T-helper 9 cell (primary cell): ENCODE data around the gene FBP2.

ENCODE experiments used
- DNase-seq: peaks from one replicate; pipeline ENCODE4 v3.0.0-alpha.2; 2020
- total RNA-seq, 2 donors: gene quantifications; one replicate each; lab custom pipeline; 2026; lab: John Stamatoyannopoulos, UW

FBP2 gene
- 0 reads per million in 2 donors for total RNA-seq

- no peak for DNase-seq
These were observed at the start of gene FBP2 for GRCh38 chr9:94593459-94594345. FBP2 (minus strand) TSS chr9:94593824; CDS start chr9:94593726, 98 bp downstream.

- DNase-seq, result no peak
These were observed 49.6 kb upstream of the FBP2 start for GRCh38 chr9:94643176-94643575.

GRCh38 chr9:94642501-94642900, 48.9 kb upstream of the FBP2 start:
- no peak for DNase-seq

- no peak for DNase-seq
These were observed 46.4 kb upstream of the FBP2 start for GRCh38 chr9:94639999-94640376.

- peak; percentile 24 for DNase-seq
These were observed 45.7 kb upstream of the FBP2 start, which contains the start of gene FBP1 for GRCh38 chr9:94639061-94639998. FBP1 (minus strand) TSS chr9:94639518; CDS start chr9:94639310, 208 bp downstream.

- DNase-seq, result no peak
These were observed 44.9 kb upstream of the FBP2 start for GRCh38 chr9:94638335-94639060.

- no peak for DNase-seq
These were observed 39.1 kb upstream of the FBP2 start for GRCh38 chr9:94632737-94633136.

- DNase-seq, result no peak
These were observed 38.0 kb upstream of the FBP2 start for GRCh38 chr9:94631599-94631998.

- DNase-seq, result no peak
These were observed 37.2 kb upstream of the FBP2 start for GRCh38 chr9:94630833-94631232.

GRCh38 chr9:94630281-94630680, 36.7 kb upstream of the FBP2 start:
- no peak for DNase-seq

- no peak for DNase-seq
These were observed 33.7 kb upstream of the FBP2 start for GRCh38 chr9:94627287-94627686.

GRCh38 chr9:94625835-94626234, 32.2 kb upstream of the FBP2 start:
- DNase-seq, result no peak

GRCh38 chr9:94624629-94625028, 31.0 kb upstream of the FBP2 start:
- DNase-seq, result no peak

GRCh38 chr9:94623253-94623652, 29.6 kb upstream of the FBP2 start:
- no peak for DNase-seq

- no peak for DNase-seq
These were observed 28.6 kb upstream of the FBP2 start for GRCh38 chr9:94622087-94622800.

GRCh38 chr9:94619026-94619425, 25.4 kb upstream of the FBP2 start:
- DNase-seq, result no peak

GRCh38 chr9:94613003-94613402, 19.4 kb upstream of the FBP2 start:
- DNase-seq, result no peak

- no peak for DNase-seq
These were observed 18.4 kb upstream of the FBP2 start for GRCh38 chr9:94612071-94612470.

- no peak for DNase-seq
These were observed 18.0 kb upstream of the FBP2 start for GRCh38 chr9:94611638-94612068.

- no peak for DNase-seq
These were observed 16.6 kb upstream of the FBP2 start for GRCh38 chr9:94610181-94610606.

- no peak for DNase-seq
These were observed 13.7 kb upstream of the FBP2 start for GRCh38 chr9:94607423-94607691.
